ENCODE results near the gene OCA2. TPM values are rescaled to one million over a fixed set of nuclear protein-coding genes. Genes with fewer than 3 reads are reported as not detected.

The OCA2 gene
- total RNA-seq (2013), result not detected
- polyA plus RNA-seq, result not detected
- polyA minus RNA-seq, result not detected in 2 replicates
- total RNA-seq, result 0 to 0.46 (median 0.05) reads per million in 11 experiments

GRCh38 chr15:28098766-28099554 lies at the start of gene OCA2:
Gene OCA2, minus strand, starts transcription at chr15:28099315. Its CDS starts 17,441 bp downstream, at chr15:28081874.
- peak within 1 kb of the TSS; percentile 58 for H3K4me2 ChIP-seq (replicated peaks; ENCODE audit: extremely low read depth, low read length, poor library complexity, severe bottlenecking)

More at GRCh38 chr15:28098766-28099554, at the start of gene OCA2:
- DNase-seq, result peak in 2 of 3 donors; percentile 1 to 20
- WGBS (ENCODE audit: insufficient coverage), result 3% methylated on average over 45 of the region's 52 CpGs
- no peaks in the 10 kb centered on the region for H4K20me1 ChIP-seq (ENCODE audit: insufficient read depth, low read length)
- peak within 1 kb of the TSS in 1 of 3 experiments; percentile 51 for H3K4me3 ChIP-seq (replicated peaks in 1 of 3; ENCODE audit: low read depth in 2 of 3, low read length in 3 of 3)
- H3K27ac Mint-ChIP-seq, result peak within 1 kb of the TSS in 2 of 7 donors; percentile 13 to 35
- no peaks in the 10 kb centered on the region for H3K36me3 ChIP-seq (replicated peaks in 1 of 2; ENCODE audit: control insufficient read depth in 1 of 2, insufficient read depth in 2 of 2, low read length in 2 of 2)
- no peak within 1 kb of the TSS for H3K27ac ChIP-seq (ENCODE audit: low read depth in 1 of 2, low read length in 2 of 2)
- intact Hi-C loops (cut with micrococcal nuclease), result no loop called here
- no peak within 1 kb of the TSS for H2AFZ ChIP-seq (ENCODE audit: insufficient read depth, low read depth, low read length, poor library complexity, severe bottlenecking)
- H3K9me3 ChIP-seq (replicated peaks in 1 of 2; ENCODE audit: control insufficient read depth in 1 of 2, insufficient read depth in 1 of 2, low read length in 2 of 2), result peaks cover 12 to 40% of the 10 kb centered on the region in 2 donors
- peaks cover 69 to 83% (median 77%) of the 10 kb centered on the region in 3 donors for H3K27me3 Mint-ChIP-seq (ENCODE audit: low read depth in 3 of 3)
- H3K79me2 ChIP-seq (ENCODE audit: insufficient read depth, low read length), result no peaks in the 10 kb centered on the region
- H3K4me3 Mint-ChIP-seq, result peak within 1 kb of the TSS; percentile 67 to 74
- no peak for TF ChIP-seq CTCF (IDR thresholded peaks at IDR 0.05)
- H3K4me1 Mint-ChIP-seq, result peaks cover 32% of the 10 kb centered on the region
- H3K36me3 Mint-ChIP-seq, result peaks cover 4 to 9% of the 10 kb centered on the region in 2 donors
- H3K27me3 ChIP-seq (ENCODE audit: control insufficient read depth in 2 of 2, insufficient read depth in 2 of 2, low read length in 2 of 2), result peaks cover 52 to 78% of the 10 kb centered on the region in 2 donors
- peaks cover 0 to 43% (median 30%) of the 10 kb centered on the region in 7 donors for H3K9me3 Mint-ChIP-seq
- no peak within 1 kb of the TSS for H3K9ac ChIP-seq (ENCODE audit: insufficient read depth, low read length, poor library complexity, severe bottlenecking)
- peaks cover 24 to 37% of the 10 kb centered on the region in 2 donors for H3K4me1 ChIP-seq (ENCODE audit: control insufficient read depth in 1 of 2, insufficient read depth in 2 of 2, low read length in 2 of 2)
